Left hindlimb (tissue), 1 donor: ENCODE measurements around the gene GPC6.

Experiments
- DNase-seq: peaks from one replicate; pipeline ENCODE4 v3.0.0-alpha.2; 2018

GPC6 gene

DNA sequence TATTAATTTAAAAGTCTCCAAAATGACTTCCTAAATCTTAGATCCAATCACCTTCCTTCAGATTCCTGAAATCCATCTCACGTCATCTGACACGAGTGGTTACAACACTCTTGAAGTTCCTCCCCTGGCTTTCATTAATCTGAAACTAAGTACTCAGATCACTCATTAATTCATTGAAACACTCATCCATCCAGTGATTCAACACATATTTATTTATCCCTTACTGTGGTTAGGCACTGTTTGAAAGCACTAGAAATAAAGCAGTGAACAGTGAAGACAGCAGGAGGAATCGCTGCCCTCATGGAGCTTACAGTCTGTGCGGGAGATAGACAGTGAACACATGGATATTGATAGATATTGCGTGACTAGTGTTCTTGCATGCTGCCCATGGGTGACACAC is 780.5 kb downstream of the GPC6 start:
- no peak for DNase-seq

DNA sequence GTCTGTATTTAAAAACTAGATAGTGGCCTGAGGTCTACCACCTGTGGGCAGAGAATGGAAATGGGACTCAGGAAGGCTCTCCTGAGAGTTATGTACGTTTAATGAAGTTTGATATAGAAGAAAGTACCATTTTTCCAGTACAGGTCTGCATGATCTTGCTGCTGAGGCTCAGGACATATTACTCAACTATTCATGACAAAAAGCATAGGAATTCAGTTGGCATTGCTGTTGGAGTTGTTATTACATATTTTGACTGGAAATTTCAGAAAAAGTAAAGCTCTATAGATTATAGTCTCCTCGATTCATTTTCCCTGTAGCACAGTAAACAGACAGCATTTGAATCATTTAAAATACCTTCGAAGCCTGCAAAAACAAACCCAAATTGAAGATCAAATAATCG is 783.1 kb downstream of the GPC6 start:
- no peak for DNase-seq

DNA sequence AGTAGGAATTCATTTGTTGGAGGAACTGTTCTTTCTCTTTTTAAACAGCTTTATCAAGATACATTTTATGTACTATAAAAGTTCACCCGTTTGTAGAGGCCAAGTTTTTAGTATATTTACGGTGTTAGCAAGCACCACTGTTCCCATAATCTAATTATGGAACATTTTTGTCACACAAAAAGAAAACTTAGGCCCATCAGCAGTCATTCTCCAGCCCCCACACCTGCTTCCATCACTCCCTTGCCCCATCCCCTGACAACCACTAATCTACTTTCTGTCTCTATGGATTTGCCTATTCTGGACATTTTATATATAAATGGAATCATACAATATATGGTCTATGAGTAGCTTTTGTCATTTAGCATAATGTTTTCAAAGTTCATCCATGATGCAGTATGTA is 787.9 kb downstream of the GPC6 start:
- DNase-seq, result no peak

DNA sequence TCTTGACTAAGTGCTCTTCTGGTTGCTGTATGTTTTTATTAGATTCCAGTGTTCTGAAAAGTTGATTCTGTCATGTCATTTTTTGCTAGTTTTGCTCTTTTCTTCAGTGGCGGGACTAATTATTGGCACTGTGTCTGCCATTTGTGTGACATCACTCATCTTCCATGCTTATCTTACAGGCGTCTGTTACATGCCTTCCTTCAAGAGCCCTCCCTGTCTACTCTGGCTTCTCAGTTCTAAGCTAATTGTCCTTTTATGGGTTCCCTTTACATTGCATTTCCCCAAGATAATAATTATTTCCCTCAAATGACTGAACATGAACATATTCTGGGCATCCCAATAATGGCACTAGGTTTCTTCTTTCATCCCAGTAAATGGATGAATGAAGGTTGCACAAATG is 793.8 kb downstream of the GPC6 start:
- no peak for DNase-seq

DNA sequence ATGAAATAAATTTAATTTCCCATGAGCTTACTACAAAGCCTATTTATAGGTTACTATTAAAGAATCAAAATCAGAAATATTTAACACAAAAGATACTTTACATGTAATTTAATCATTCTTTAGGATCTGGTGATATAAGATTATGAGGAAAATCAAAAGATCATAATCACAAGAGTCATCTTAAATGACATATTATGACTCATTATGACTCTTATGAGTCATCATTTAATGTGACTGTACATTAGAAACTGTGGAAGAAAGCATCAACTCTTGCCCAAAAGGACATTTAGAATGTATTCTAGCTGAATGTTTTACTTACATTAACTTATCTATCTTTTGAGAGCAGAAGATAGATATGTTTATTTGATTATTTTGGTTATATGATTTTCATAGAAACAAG is 794.2 kb downstream of the GPC6 start:
- no peak for DNase-seq

DNA sequence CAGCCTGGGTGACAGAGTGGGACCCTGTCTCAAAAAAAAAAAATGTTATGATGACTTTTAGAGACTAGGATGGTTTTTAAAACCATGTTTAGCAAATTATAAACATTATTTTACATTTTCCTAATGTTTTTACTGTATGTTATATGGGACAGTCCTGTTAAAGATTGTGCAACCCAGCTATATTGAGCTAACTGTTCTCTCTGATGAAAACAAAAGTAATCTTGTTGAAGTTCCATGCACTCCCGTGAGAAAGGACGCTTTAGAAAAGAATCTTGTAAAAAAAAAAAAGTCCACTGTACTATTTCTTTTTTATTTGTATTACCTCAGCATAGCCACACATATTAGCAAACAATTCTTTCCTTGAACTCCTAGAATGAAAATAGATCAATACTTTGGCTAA is 801.6 kb downstream of the GPC6 start:
- no peak for DNase-seq

DNA sequence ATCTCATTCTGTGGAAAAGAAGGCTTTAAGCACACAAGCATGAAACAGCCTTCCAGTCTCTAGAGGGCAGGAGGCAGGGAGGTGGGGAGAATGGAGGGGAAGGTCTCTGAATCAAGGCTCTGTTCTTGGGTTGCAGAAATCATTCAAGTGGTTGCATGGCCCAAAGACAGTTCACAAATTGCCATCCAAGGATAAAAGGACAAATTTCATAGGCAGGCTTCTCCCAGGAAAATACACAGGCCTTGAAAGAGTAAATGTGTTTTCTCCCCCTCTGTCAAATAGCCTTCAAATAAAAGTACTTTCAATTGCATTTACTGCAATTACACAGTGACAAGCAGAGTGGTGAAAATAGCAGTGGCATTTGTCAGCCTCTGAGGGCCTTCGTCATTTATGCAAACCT is 802.0 kb downstream of the GPC6 start:
- DNase-seq, result no peak

DNA sequence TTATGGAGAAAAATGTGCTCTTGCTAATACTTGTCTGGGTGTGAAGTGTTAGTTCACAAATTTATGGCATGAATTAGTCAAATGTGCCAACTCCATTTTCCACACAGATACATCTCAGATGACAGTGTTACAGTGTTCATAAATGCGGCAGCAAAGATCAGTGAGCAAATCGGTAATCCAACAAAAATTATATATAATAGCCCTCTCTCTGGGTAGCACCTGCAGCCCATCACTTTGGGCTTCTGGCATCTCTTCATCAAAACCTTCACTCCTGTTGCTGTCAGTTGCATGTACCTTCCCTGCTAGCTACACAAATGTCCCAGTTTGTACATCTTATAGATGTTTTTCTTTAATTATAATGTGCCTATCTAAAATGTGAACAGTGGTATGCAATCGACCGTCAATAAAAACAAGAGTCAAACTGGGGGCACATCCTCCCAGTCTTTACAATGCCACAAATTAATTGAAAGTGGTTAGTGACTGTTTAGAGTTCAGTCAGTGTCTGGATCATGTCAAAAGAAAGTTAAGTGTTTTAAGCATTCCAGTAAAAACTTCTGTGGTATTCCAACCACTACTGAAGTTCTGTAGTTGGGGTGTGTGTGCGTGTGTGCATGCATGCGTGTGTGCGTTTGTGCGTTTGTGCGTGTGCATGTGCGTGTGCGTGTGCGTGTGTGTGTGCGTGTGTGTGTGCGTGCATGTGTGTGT is 804.0 kb downstream of the GPC6 start:
- no peak for DNase-seq

DNA sequence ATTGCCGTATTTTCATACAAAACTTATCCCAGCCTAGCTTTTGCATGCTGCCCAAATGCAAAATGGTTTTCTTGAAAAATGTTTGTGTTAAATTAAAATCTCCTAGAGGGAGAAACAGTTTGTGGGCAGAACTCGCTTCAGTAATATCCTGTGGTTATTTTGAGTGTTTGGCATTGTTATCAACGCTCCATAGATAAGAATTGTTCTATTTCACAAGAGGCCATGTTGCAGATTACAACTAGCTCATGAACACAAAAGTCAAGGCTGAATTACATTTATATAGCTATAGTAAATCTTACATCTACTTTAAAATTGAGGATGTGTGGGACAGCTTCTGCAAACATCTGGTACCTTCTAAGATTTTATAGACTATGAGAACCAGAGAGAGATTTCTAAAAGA is 805.0 kb downstream of the GPC6 start:
- no peak for DNase-seq

DNA sequence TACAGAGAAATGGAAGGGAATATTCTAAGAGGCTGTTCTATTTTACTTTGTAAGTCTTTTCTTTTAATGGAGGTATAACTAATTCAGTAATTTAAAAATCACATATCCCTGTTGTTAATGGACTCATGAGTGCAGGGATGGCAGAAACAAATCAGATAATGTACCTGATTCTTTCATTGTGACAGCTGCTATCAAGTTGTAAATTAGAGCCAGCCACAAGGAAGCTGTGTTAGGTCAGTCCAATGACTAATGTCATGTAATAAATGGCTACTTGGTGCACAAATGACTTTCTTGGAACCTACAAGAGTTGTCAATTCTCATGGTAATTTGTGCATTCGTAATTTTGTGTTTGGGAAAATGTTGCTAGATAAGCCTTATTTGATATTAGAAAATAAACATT is 806.5 kb downstream of the GPC6 start:
- DNase-seq, result no peak

DNA sequence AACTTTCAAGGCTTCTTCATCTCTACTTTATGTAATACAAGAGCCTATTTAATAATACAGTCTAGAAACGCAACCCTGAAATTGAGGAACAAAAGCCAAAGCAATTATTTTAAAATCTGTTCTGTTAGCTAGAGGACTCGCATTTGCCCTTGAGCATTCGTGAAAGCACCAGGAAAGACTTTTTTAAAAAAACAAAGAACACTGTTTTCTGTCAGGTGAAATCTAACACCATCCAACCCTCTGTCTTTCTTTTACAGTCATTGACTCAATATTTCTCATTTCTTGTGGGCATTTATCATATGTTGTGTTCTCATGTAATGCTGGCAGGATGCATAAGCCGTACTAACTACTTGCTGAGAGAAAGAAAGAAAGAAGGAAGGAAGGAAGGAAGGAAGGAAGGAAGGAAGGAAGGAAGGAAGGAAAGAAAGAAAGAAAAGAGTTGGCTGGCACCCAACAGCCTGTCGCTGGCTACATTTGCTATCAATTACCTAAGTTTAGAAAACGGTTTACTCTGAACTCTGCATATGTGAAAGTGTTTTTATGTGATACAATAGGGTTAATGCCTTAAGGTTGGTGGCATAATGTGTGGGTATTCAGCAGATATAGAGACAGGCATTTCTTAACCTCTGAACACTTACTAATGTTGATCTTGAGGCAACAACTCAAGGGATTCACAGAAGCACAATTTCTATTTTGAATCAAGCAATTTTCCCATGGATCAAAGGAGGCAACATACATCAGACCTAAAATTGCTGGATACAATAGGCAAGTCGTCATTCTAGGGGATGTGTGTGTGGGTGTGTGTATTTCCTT is 807.4 kb downstream of the GPC6 start:
- no peak for DNase-seq

DNA sequence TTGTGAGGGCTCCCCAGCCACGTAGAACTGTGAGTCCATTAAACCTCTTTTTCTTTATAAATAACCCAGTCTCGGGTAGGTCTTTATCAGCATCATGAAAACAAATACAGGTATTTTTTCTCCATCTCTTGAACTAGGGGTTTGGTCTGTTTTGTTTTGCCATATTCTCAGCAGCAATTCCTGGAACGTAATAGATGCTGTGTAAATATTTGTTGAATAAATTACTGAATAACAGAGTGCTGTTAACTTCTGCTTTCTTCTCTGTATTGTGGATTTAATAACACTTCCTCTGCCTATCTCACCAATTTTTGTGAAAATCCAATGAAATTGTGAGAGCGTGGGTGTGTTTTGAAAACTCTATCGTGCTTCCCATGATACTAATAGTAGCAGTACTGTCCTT is 823.4 kb downstream of the GPC6 start:
- DNase-seq, result no peak

DNA sequence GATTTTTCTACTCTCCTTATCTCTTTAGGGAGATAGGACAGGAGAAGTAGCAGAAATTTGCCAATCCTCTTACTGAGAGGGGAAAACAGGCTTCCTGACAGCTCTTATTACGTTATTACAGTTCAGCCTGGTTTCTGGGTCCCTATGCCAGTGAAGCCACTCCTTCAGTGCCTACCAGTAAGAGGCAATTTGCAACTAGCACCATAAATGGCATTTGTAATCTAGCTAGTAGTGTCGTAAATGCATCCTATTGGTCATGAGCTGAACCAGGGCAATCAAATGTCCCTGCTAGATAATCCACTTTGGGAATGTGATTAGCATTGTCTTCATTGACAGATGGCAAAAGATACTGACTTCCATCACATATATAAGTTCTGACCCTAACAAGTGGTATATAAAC is 824.1 kb downstream of the GPC6 start:
- DNase-seq, result no peak

DNA sequence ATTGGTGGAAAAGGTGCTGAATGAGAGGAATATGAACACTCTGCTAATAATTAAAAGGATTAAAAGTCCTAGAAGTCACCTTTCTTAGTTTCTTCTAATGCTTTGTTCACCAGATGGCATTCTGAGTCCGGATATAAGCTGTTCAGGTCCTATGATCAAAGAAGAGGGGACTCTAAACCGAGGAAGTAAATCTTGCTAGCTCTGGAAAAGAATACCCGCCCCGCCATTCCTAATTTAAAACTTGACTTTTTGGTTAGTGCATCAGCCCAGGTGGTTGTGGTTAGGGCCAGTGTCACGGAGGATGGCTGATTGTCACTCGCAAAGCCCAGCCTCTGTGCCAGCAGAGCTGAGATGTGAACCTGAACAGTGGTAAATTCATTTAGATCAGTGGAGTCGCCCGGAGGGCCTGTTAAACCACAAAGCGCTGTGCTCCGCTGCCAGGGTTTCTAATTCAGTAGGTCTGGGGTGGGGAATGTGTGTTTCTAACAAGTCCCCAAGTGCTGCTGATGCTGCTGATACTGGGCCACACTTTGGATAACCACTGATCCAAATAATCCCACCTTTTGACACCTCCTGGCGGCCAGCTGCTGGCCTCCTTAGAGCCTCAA is 827.5 kb downstream of the GPC6 start:
- DNase-seq, result no peak

DNA sequence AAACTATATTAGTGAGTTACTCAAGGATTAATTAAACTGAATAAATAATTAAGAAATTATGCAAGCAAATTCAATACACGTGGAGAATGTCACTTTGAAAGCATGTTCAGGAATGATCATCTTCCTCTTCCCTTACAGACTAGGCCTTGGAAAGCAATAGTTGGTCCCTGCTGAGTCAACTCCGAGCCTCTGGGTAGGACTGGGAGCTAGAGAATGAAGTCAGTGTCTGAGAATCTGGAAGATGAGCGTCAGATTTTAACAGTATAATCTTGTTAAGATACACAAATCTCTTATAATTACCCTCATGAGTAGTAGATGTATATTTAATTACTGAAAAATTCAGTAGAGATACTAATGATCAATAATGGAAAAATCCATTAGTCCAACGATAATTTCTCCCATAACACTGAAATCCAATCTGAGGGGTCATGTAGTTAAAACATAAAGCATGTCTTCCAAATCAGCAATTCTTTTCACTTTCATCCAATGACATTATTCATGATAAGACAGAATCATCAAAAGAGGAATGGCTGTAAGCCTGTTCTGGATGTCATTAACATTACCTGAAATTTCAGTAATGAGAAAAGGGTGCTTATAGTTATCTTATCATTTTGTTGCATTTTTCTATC is 829.9 kb downstream of the GPC6 start:
- no peak for DNase-seq

DNA sequence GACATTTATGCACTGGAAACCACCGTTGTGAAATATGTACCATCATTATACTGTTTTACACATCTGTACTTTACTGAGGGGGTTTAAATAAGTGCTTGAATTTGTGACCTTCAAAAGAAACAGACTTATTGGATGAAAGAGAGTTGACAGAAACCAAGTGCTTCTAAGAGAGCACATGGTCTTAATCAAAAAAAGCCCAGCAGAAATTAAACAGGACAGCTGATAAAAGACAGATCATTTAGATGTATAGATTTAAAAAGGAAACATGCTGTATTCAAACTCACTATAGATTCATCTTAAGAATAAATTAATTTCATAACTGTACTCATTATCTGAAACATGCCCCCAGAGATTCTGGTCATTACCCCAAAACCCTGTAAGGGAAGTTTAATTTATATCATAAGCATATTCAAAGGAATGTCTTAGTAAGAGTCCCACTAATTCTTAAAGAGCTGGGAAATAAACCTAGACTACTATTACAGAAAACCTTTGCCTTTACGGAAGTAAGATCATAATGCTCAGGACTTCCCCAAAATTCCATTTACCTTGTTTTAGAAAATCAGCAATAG is 831.1 kb downstream of the GPC6 start:
- DNase-seq, result no peak

DNA sequence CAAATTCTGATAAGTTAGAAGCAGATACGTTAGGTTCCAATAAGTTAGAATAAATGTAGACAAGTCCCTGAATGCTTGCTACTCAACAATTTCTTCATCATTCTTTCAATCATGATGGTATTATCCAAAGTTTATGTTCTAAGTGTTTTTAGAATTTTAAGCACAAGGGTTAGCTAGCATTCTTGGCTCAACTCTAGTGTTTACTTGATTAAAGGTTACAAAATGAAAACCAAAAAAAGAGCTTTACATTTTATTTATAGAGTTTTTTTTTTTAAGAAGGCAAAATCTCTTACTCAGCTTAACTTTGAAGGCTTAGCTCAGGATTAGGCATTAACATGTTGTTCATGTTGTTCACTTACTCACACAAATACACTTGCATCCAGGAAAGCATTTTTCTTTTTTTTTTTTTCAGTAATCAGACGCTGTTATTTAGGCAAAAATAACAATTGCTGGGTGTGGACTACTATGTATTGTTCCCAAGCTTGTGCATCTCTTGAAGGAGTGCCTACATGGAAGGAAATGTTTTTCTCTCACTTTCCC is 832.3 kb downstream of the GPC6 start:
- DNase-seq, result no peak

DNA sequence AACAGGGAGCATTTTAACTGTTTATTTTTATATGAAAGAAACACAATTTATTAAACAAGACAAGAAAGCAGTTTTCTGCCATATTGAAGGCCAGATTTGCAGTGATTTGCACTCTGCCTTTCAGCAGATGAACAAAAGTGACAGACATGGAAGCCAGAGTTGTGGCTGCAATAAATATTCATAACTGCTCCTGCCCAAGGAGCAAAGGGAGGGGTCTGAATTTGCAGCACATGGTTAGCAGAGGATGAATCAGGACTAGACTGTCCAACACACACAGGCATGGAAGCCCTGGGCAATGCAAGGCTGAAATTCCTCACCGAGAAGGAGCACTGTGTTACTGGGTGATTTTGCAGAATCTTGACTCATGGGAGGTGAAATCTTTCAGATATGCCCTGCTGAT is 834.7 kb downstream of the GPC6 start:
- no peak for DNase-seq

DNA sequence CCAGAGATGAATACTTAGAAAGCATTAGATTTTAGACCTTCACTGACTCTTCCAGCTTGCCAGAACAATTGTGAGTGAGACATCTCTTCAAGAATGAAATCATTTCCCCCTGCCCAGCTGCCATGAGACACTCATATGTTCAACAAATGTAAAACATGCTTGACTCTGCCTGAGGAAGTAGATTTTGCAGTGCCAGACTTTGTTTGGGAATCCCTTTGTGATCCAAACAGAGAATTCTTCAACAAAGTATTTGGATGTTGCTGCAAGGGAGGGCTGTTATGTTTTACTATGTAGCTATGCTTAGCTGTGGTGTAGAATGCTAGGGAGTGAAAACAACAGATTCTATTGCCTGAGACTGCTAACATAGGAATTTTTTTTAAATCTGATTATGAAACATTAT is 836.5 kb downstream of the GPC6 start:
- no peak for DNase-seq

DNA sequence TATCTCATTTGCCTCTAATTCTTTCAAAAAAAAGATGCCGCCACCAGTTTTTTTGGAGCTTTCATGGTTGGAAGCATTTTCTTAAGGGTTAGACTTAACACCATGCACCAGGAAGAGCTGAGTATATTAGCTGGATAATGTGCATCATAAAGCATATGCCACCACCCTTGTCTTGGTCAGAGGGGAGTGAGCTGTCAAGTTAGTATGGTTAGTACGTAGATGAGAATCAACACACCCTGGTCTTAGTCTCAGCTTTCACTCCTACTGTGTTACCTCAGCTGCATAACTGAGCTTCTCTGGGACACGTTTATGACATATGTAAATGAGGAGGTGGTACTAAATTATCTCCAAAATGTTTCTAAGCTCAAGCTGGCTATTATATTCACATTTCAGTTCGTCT is 837.2 kb downstream of the GPC6 start:
- no peak for DNase-seq

DNA sequence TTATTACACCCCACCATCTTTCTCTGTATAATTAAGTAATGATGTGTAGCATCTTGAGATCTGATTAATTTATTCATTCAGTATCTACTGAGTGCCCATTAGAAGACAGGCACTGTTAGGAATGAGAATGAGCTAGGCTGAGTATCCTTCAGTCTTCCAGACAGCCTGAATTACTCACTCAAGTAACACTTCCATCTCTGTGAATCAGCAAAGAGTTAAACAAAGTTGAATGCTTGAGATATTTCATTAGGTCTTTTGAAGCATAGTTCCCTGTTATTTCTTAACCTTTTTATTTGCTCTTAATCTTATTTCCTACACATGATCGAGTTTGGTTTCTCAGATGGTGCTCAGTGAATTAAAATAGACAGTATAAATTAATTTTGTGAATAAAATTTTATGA is 839.1 kb downstream of the GPC6 start:
- no peak for DNase-seq

DNA sequence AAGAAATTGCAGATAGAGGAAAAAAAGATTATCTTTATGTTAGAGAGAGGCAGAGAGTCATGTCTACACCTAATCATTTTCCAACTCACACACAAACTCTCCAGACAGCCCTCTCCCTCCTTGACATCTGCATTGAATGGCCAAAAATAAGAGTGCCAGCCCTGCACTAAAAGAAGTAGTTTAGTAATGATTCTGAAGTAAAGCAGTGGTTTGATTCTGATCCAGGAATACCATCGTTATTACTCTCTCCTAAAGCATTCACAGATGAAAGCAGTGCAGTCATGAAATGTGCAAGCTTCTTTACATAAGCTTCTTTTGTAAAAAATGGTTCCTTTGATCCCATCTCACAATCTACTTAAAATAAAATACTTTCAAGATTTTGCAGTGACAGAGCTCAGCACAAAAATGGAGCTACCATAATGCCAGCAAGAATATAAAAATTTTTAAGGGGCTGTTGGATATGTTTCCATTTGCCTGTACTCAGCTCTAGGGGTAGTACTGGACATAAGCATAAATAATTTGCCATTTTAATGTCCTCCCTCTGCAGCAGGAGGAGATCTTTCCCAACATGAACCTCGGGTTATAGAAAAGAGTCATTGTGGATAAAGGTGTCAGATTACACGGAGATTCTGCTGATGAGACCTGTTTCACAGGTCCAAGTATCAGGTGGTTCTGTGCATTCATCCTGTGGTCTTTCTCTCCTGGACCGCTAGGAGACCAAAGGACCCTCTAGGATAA is 846.6 kb downstream of the GPC6 start:
- DNase-seq, result no peak
